Measurements from ENCODE around the gene MORN4. TPM values are rescaled to one million over a fixed set of nuclear protein-coding genes. Genes with fewer than 3 reads are reported as not detected.

MORN4 gene
- 6.9 and 11.3 TPM in 2 replicates for total RNA-seq

DNA sequence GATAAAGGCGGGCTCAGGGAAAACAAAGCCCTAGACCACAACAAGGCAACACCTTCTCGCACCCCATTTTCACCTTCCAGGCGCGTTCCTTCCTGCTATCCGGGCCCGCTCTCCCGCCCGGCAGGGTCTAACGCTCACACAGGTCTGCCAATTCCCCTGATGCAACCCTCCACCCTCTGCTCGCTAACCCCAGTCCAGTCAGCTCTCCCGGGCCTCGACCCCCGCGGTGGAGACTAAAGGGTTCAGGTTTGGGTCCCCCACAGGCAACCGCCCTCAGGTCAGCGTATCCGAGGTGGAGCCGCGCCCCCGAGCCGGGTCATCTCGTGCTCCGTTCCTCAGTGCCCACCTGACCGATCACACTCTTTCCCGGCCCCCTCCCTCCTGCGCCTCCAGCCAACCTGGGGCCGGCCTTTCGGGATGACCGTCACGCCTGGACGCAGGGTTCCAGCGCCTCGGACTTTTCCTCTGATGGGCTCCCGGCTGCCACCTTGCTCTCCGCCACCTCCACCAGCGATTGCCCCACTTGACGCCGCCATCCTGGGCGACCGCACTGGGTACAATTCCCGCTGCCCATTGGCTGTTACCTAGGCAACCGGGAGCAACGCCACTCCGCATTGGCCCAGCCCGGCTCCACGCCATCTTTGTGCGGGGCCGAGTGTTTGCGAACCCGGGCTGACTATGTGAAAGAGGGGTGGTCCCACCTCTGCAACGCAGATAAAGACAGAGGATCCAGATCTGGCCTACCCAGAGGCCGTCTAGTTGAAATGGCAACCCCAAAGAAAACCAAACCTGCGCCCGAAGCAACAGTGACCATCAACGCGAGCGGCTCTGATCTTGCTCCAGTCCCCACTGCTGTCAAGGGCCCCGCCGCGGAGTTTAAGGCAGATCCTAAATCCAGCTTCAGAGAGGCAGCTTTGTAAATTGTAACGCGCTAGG, at the start of gene MORN4:
Gene MORN4 (minus strand): TSS at position 552 of the 936 bp plus-strand sequence. CDS start 13,847 bp downstream, outside the sequence.

DNA sequence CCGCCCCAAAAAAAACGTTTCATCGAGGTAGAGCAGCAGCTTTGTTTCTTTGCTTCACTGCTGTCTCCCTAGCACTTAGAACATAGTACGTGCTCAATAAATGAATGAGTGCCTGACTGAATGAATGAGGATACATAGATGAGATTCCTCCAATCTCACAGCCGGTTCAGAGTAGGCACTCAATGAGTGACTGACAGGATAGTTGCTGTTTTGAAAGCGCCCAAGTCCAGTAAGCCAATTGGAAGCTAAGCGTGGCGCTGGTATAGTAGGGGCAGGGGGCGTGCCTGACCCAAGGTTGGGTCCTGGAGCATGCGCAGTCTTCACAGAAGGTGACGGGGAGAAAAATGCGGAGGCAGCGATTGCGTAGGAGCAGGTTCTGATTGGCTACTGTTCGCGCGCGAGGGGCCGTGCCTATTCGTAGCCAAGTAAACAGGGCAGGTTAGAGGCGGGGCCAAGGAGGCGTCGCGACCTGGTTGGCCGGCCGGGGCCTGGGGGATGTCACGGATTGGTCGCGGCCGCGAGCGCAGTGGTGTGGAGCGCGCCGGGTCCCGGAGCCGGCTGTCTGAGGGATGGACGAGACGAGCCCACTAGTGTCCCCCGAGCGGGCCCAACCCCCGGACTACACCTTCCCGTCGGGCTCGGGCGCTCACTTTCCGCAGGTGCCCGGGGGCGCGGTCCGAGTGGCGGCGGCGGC, 7.0 kb upstream of the MORN4 start, which contains the start of gene PI4K2A:
Gene PI4K2A (plus strand): TSS at position 498 of the 694 bp plus-strand sequence. CDS start 72 bp downstream, at position 570.

DNA sequence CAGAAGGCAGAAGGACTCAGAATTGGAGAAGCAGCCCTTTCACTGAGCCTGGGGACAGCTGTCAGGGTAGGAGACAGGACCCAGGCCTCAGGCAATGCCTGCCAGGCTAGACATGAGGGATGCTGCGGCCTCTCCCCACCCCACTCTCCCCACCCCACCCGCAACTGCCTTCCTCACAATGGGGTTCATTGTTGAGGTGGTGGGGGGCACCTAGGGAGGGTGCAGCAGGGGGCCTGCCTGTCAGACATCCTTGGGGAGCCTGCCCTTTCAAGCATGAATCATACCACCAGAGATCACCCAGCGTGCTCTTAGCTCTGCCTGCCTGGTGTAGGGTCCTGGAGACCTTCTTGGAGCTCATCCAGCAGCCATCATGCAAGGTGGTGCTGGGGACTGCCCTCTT, 43.8 kb downstream of the MORN4 start, which contains the start of gene C10orf62:
Gene C10orf62 (plus strand): TSS at position 243 of the 400 bp plus-strand sequence. CDS start 177 bp downstream, outside the sequence.

DNA sequence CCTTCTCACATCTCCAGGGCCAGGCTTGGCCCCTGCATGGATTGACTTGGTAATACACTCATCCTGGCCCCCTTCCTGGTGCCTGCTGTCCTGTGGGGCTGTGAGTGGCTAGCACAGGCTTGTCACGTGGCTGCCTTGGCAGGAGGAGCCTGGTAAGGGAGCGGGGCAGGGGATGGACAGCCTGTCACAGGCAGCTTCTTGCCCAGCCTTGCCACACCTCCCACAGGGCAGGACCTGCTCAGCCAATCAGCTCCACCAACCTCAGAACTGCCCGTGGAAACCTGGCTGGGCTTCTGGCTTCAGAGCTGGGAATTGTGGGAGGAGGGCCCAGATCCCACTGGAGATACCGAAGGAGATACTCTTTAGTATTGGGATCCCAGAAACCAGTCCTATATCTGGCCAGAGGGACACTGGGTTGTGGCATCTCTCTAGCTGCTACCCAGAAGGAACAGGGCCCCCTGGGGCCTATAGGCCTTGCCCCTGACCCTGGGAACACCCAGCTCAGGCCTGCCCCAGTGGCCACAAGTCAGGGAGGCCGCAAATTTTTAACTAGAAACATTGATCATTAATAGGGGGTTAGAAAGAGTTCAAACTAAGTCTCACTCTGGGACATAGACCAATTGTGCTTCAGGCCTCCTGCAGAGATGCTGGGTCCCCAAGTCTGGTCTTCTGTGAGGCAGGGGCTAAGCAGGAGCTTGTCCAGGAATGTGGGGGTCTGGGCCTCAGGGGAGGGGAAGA, 49.1 kb downstream of the MORN4 start, which contains the start of gene HOGA1:
Gene HOGA1 (plus strand): TSS at position 330 of the 738 bp plus-strand sequence. CDS start 315 bp downstream, at position 645.

DNA sequence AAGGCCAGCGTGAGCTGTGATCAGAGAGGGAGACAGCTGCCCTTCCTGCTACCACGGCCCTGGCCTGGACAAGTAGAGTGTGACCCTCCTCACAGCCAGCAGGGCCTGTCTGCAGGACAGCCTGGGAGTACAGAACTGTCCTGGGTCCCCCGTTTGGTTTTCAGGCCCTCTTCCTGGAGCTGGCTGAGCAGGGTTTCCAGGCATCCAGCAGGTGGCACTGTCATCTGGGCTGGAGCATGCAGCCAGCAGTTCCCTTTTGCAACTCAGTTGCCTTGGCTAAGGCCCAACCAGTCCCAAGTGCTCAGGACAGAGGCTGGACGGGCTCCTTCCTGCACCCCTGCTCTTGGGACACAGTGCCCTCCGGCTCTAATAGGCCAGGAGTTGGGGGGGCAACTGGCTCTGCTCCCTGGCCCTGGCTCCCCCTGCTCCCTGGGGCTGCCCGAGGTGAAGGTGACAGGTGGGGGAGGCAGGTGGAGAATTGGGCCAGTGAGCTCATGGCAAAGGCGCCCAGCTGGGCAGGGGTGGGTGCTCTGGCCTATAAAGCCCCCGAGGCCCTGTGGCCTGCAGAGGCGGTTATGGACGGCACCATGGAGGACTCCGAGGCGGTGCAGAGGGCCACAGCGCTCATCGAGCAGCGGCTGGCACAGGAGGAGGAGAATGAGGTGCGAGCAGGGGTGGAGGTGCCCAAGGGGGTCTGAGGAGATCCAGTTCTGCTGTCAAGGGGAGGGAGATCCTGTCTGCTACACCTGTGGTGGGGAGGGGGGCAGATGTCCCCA, 60.9 kb downstream of the MORN4 start, which contains the start of gene ANKRD2:
Gene ANKRD2 (plus strand): TSS at position 566 of the 776 bp plus-strand sequence. CDS start 10 bp downstream, at position 576.

Other genes with a start within 250 kb of the MORN4 start
- 14.7 and 26.9 TPM in 2 replicates for gene RRP12, start 232.2 kb downstream of the MORN4 start, total RNA-seq
- gene PGAM1, start 207.3 kb downstream of the MORN4 start, total RNA-seq, result 514 TPM in 2 replicates
- 22.7 and 25.4 TPM in 2 replicates for gene EXOSC1, start 187.5 kb downstream of the MORN4 start, total RNA-seq
- 42.0 and 42.9 TPM in 2 replicates for gene ZDHHC16, start 187.3 kb downstream of the MORN4 start, total RNA-seq
- gene MMS19, start 135.1 kb downstream of the MORN4 start, total RNA-seq, result 54.8 and 63.9 TPM in 2 replicates
- gene UBTD1, start 134.6 kb downstream of the MORN4 start, total RNA-seq, result 20.3 and 27.8 TPM in 2 replicates
- gene ANKRD2, start 60.7 kb downstream of the MORN4 start, total RNA-seq, result 0.33 and 1.1 TPM in 2 replicates
- gene HOGA1, start 49.1 kb downstream of the MORN4 start, total RNA-seq, result 0.43 and 1.4 TPM in 2 replicates
- 0.13 TPM in 1 of 2 replicates, not detected in the other for gene C10orf62, start 43.8 kb downstream of the MORN4 start, total RNA-seq
- 21.6 and 24.0 TPM in 2 replicates for gene PI4K2A, start 7.2 kb upstream of the MORN4 start, total RNA-seq
- gene AVPI1, start 53.7 kb upstream of the MORN4 start, total RNA-seq, result 18.1 and 19.8 TPM in 2 replicates
- 46.2 and 47.6 TPM in 2 replicates for gene MARVELD1, start 80.2 kb upstream of the MORN4 start, total RNA-seq
- 24.2 and 31.7 TPM in 2 replicates for gene ZFYVE27, start 103.6 kb upstream of the MORN4 start, total RNA-seq
- 0.36 TPM in 1 of 2 replicates, not detected in the other for gene SFRP5, start 138.5 kb upstream of the MORN4 start, total RNA-seq
- under 0.01 and 0.03 TPM in 2 replicates for gene GOLGA7B, start 216.3 kb upstream of the MORN4 start, total RNA-seq